HG03520 (cell line): ENCODE measurements around the gene ASCC1.

Source experiments
- ATAC-seq: cut with Tn5 transposase; IDR thresholded peaks from one replicate; pipeline ENCODE4 v1.9.1; 2021; ENCODE audit warnings: mild to moderate bottlenecking, moderate library complexity; ENCODE audit not compliant: unreplicated experiment

ASCC1 gene

GRCh38 chr10:72105098-72105475 lies 111.0 kb downstream of the ASCC1 start:
- no peak for ATAC-seq

GRCh38 chr10:72104472-72105097 lies 111.5 kb downstream of the ASCC1 start:
- ATAC-seq: no peak

GRCh38 chr10:72099600-72099921 lies 116.5 kb downstream of the ASCC1 start:
- no peak for ATAC-seq

GRCh38 chr10:72098836-72099599 lies 117.1 kb downstream of the ASCC1 start:
- no peak for ATAC-seq

GRCh38 chr10:72098301-72098835 lies 117.7 kb downstream of the ASCC1 start:
- ATAC-seq: no peak

GRCh38 chr10:72097448-72098300 lies 118.4 kb downstream of the ASCC1 start:
- no peak for ATAC-seq

GRCh38 chr10:72096115-72097000 lies 119.7 kb downstream of the ASCC1 start:
- ATAC-seq: no peak

GRCh38 chr10:72095195-72095594 lies 120.9 kb downstream of the ASCC1 start:
- no peak for ATAC-seq

- ATAC-seq: no peak
These were observed 121.5 kb downstream of the ASCC1 start for GRCh38 chr10:72094574-72094973.

- ATAC-seq: no peak
These were observed 122.6 kb downstream of the ASCC1 start for GRCh38 chr10:72093450-72093849.

GRCh38 chr10:72092987-72093386 lies 123.1 kb downstream of the ASCC1 start:
- no peak for ATAC-seq

- ATAC-seq: no peak
These were observed 123.7 kb downstream of the ASCC1 start for GRCh38 chr10:72092171-72092924.

GRCh38 chr10:72090326-72090725 lies 125.8 kb downstream of the ASCC1 start:
- ATAC-seq: no peak

GRCh38 chr10:72089618-72090017 lies 126.5 kb downstream of the ASCC1 start:
- no peak for ATAC-seq

- ATAC-seq: no peak
These were observed 127.0 kb downstream of the ASCC1 start for GRCh38 chr10:72088889-72089575.

GRCh38 chr10:72087969-72088888 lies 127.8 kb downstream of the ASCC1 start, which contains the start of gene SPOCK2:
Gene SPOCK2 (minus strand): TSS chr10:72088551. CDS start chr10:72088328, 223 bp downstream.
- ATAC-seq: no peak

GRCh38 chr10:72087392-72087968 lies 128.6 kb downstream of the ASCC1 start:
- no peak for ATAC-seq
